Stimulated activated CD8-positive, alpha-beta memory T cell treated with anti-CD3 and anti-CD28 coated beads, Interleukin-7, amount 100 ng/mL, for 1 hour (primary cell): ENCODE measurements around the gene PITPNC1.
A peak's percentile ranks its signal among the peaks of the same experiment; 100 is the strongest.
"Not testable (repeated sequence)": the region's sequence is repeated elsewhere in the genome, so short reads cannot be mapped to it uniquely, and the experiment has no call there.

Experiments used
- DNase-seq, 2 donors: peaks; one replicate each; pipeline ENCODE4 v3.0.0-alpha.2; 2020; ENCODE audit warnings: low read depth in 2 of 2

PITPNC1 gene

GRCh38 chr17:67461228-67461780 is 84.2 kb downstream of the PITPNC1 start:
- no peak for DNase-seq

GRCh38 chr17:67461876-67462275 is 84.8 kb downstream of the PITPNC1 start:
- no peak for DNase-seq

GRCh38 chr17:67466251-67466796 is 89.2 kb downstream of the PITPNC1 start:
- DNase-seq: no peak

GRCh38 chr17:67467500-67468455 is 90.7 kb downstream of the PITPNC1 start:
- DNase-seq: no peak

GRCh38 chr17:67469208-67469980 is 92.3 kb downstream of the PITPNC1 start:
- no peak for DNase-seq

GRCh38 chr17:67470163-67470562 is 93.1 kb downstream of the PITPNC1 start:
- no peak for DNase-seq

GRCh38 chr17:67471118-67471517 is 94.0 kb downstream of the PITPNC1 start:
- no peak for DNase-seq

GRCh38 chr17:67472606-67473005 is 95.5 kb downstream of the PITPNC1 start:
- DNase-seq: not testable (repeated sequence)

GRCh38 chr17:67474081-67474661 is 97.1 kb downstream of the PITPNC1 start:
- DNase-seq: no peak

GRCh38 chr17:67475161-67475937 is 98.3 kb downstream of the PITPNC1 start:
- DNase-seq: peak; percentile 70 to 72

GRCh38 chr17:67476787-67477335 is 99.8 kb downstream of the PITPNC1 start:
- DNase-seq: no peak

GRCh38 chr17:67477687-67478086 is 100.6 kb downstream of the PITPNC1 start:
- DNase-seq: no peak

- no peak for DNase-seq
Observed at GRCh38 chr17:67478401-67479041, 101.4 kb downstream of the PITPNC1 start.

- no peak for DNase-seq
Observed at GRCh38 chr17:67479148-67479547, 102.1 kb downstream of the PITPNC1 start.

- DNase-seq: not testable (repeated sequence)
Observed at GRCh38 chr17:67480959-67481358, 103.9 kb downstream of the PITPNC1 start.

GRCh38 chr17:67481808-67482207 is 104.7 kb downstream of the PITPNC1 start:
- no peak for DNase-seq

GRCh38 chr17:67482764-67483163 is 105.7 kb downstream of the PITPNC1 start:
- DNase-seq: no peak

- DNase-seq: no peak
Observed at GRCh38 chr17:67484261-67484660, 107.2 kb downstream of the PITPNC1 start.

GRCh38 chr17:67485666-67486065 is 108.6 kb downstream of the PITPNC1 start:
- DNase-seq: no peak

GRCh38 chr17:67487506-67487905 is 110.4 kb downstream of the PITPNC1 start:
- DNase-seq: no peak
